Activated CD4-positive, alpha-beta memory T cell treated with anti-CD3 and anti-CD28 coated beads, Interleukin-2, amount 10 ng/mL, durations not matched to agents 7 days and 5 days (primary cell): ENCODE data around the gene NACAD. TPM values are rescaled to one million over a fixed set of nuclear protein-coding genes. Genes with fewer than 3 reads are reported as not detected.

Experiments
- CTCF ChIA-PET: fragments of 350-600 bp; sonication (Branson Sonifier 250); formaldehyde crosslinking; loops from one replicate; lab custom pipeline; 2021; ENCODE audit warnings: antibody characterized with exemption, inconsistent platforms; lab: Charles Lee
- POLR2A ChIA-PET: fragments of 350-600 bp; sonication (Branson Sonifier 250); formaldehyde crosslinking; loops from one replicate; lab custom pipeline; 2021; ENCODE audit warnings: antibody characterized with exemption; lab: Charles Lee
- DNase-seq: peaks from one replicate; pipeline ENCODE4 v3.0.0-alpha.2; 2020
- H3K27ac Mint-ChIP-seq: one replicate; pipeline ENCODE4 v1.8.0; 2021; ENCODE audit warnings: mild to moderate bottlenecking, mixed read lengths
- H3K27me3 Mint-ChIP-seq: one replicate; pipeline ENCODE4 v1.8.0; 2021; ENCODE audit warnings: mixed read lengths
- H3K36me3 Mint-ChIP-seq: one replicate; pipeline ENCODE4 v1.8.0; 2021; ENCODE audit warnings: low read depth, mixed read lengths
- H3K4me1 Mint-ChIP-seq: one replicate; pipeline ENCODE4 v1.8.0; 2021; ENCODE audit warnings: mixed read lengths
- H3K4me3 Mint-ChIP-seq: one replicate; pipeline ENCODE4 v1.8.0; 2021; ENCODE audit warnings: mild to moderate bottlenecking, mixed read lengths
- H3K9me3 Mint-ChIP-seq: one replicate; pipeline ENCODE4 v1.8.0; 2021; ENCODE audit warnings: mixed read lengths
- total RNA-seq, 2 experiments: library from RNA; stranded (reverse); gene quantifications; one replicate each; pipeline ENCODE4 v1.2.3, GENCODE V29; 2021

The NACAD gene, protein sequence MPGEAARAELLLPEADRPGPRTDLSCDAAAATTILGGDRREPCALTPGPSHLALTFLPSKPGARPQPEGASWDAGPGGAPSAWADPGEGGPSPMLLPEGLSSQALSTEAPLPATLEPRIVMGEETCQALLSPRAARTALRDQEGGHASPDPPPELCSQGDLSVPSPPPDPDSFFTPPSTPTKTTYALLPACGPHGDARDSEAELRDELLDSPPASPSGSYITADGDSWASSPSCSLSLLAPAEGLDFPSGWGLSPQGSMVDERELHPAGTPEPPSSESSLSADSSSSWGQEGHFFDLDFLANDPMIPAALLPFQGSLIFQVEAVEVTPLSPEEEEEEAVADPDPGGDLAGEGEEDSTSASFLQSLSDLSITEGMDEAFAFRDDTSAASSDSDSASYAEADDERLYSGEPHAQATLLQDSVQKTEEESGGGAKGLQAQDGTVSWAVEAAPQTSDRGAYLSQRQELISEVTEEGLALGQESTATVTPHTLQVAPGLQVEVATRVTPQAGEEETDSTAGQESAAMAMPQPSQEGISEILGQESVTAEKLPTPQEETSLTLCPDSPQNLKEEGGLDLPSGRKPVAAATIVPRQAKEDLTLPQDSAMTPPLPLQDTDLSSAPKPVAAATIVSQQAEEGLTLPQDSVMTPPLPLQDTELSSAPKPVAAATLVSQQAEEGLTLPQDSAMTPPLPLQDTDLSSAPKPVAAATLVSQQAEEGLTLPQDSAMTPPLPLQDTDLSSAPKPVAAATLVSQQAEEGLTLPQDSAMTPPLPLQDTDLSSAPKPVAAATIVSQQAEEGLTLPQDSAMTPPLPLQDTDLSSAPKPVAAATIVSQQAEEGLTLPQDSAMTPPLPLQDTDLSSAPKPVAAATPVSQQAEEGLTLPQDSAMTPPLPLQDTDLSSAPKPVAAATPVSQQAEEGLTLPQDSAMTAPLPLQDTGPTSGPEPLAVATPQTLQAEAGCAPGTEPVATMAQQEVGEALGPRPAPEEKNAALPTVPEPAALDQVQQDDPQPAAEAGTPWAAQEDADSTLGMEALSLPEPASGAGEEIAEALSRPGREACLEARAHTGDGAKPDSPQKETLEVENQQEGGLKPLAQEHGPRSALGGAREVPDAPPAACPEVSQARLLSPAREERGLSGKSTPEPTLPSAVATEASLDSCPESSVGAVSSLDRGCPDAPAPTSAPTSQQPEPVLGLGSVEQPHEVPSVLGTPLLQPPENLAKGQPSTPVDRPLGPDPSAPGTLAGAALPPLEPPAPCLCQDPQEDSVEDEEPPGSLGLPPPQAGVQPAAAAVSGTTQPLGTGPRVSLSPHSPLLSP (N-terminal part only)
- under 1 TPM in 1 of 2 experiments, not detected in 1; 0.60 TPM for total RNA-seq

DNA sequence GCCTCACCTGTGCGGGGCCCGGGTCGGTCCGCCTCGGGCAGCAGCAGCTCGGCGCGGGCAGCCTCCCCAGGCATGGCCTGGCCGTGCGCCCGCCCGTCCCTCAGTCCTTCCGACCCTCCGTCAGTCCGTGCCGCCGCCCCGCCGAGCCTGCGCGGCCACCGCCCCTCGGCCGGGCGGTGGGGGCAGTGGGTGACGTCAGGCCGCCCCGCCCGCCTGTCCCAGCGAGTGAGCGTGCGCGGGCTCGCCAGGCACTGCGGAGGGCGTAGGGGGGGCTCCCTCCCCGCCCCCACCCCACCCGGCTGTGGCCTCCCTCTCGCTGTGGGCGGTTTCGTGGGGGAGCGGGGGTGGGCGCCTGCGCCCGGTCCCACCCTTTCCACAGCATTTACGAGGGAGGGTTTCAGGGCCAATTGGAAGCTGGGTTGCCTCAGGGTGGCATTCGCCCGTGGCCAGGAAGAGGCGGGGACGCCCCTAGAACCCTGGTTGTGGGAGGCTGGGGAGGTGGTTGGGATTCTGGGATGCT lies at the start of gene NACAD:
TSS of gene NACAD (minus strand) at position 149 of the 520 bp plus-strand sequence. CDS start at position 74, 75 bp downstream.
- DNase-seq: no peak
- CTCF ChIA-PET: interaction anchor here (3.2 kb wide), 1 partner anchor 47 kb away, joined by 10 read pairs; no protein-coding TSS in a partner anchor
- no peak within 1 kb of the TSS for H3K27ac Mint-ChIP-seq
- peaks cover 4% of the 10 kb centered on the region for H3K36me3 Mint-ChIP-seq
- H3K27me3 Mint-ChIP-seq: peaks cover 38% of the 10 kb centered on the region
- POLR2A ChIA-PET: interaction anchor here (0.9 to 1.0 kb wide), 2 partner anchors 23 to 88 kb away, joined by 4 to 5 read pairs; partner anchors contain the start of gene TBRG4
- peaks cover 8% of the 10 kb centered on the region for H3K4me1 Mint-ChIP-seq
- no peaks in the 10 kb centered on the region for H3K9me3 Mint-ChIP-seq
- H3K4me3 Mint-ChIP-seq: peak within 1 kb of the TSS; percentile 47

DNA sequence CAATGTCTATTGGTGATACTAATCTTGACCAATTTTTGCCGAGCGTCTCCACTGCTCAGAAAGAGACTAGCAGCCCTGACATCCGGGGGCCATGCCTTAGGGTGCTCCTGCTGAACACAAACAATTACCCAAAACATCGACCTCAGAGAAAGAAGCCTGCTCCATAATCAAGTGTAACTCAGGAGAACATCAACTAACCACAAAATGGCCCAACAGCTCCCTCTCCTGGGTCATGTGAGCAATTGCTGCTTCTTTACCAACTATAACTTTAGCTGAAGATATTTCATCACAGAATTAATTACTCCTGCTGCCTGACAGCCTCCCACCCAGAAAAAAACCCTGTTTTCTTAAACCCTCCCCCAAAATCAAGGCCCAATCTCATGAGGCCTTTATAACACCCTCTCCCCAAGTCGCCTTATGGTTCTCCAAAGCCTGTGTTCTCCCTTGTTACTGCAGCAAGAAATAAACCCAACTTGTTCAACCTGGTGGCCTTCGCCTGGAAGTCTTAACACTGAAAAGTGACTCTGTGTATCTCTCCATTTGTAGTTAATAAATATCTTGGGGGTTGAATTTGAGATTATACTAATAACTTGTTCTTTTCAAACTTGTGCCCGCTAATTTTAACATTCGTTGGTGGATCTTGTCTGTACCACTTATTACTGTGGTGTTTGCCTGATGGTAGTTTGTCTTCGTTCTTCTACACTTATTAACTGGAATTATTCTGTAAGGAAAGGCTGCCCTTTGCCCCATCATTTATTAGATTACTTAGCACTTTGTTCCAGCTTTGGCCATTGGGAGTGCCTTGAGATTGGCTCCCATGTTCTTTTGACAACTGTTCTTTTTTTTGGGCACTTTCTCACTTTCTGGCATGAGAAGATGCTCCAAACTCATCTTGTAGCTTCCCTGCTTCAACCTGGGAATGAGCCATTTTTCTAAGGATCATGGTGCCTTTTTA lies 47.6 kb upstream of the NACAD start:
- Mint-ChIP-seq H3K4me3 (no peak overlapping the region), H3K4me1 (peaks cover 36% of the 10 kb centered on the region), H3K36me3 (no peaks in the 10 kb centered on the region), H3K9me3 (no peaks in the 10 kb centered on the region), H3K27me3 (peaks cover 3% of the 10 kb centered on the region), H3K27ac (peak overlapping the region; percentile 46)
- DNase-seq: peak; percentile 81
- POLR2A ChIA-PET: interaction anchor here (0.6 to 5.9 kb wide), 25 partner anchors 9 to 646 kb away, joined by 3 to 62 read pairs (median 6); partner anchors contain the start of genes H2AZ2, MYO1G, NUDCD3 and PURB
- CTCF ChIA-PET: interaction anchor here (0.6 to 6.8 kb wide), 46 partner anchors 9 to 883 kb away, joined by 3 to 100 read pairs (median 4); partner anchors contain the start of genes H2AZ2, MYO1G, NACAD and TBRG4

DNA sequence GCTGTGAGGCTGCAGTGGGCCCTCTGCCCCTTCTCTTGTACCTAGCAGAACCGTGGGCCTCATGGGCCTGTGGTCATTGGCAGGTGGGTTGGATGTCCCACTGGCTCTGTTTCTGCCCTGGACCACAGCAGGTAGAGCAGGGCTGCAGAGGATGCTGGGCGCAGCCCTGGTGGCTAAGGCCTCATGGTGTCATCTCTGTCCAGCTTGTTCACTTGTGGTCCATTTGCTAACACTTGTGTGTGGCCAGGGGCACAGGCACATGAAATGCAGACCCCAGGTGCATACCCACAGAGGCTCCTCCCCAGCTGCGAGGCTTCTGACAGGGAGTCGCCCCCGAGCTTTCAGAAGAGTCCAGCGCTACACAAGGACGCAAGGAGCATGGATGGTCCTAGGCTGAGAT lies 45.1 kb upstream of the NACAD start:
- no peaks in the 10 kb centered on the region for H3K9me3 Mint-ChIP-seq
- CTCF ChIA-PET: interaction anchor here (1.0 to 6.8 kb wide), 5 partner anchors 22 to 276 kb away, joined by 3 to 100 read pairs (median 15); partner anchors contain the start of gene TBRG4
- peaks cover 3% of the 10 kb centered on the region for H3K27me3 Mint-ChIP-seq
- H3K4me1 Mint-ChIP-seq: peaks cover 29% of the 10 kb centered on the region
- no peak overlapping the region for H3K27ac Mint-ChIP-seq
- DNase-seq: no peak
- H3K4me3 Mint-ChIP-seq: no peak overlapping the region
- no peaks in the 10 kb centered on the region for H3K36me3 Mint-ChIP-seq
- POLR2A ChIA-PET: interaction anchor here (0.8 to 5.9 kb wide), 4 partner anchors 11 to 160 kb away, joined by 3 to 62 read pairs (median 30); partner anchors contain the start of gene TBRG4

DNA sequence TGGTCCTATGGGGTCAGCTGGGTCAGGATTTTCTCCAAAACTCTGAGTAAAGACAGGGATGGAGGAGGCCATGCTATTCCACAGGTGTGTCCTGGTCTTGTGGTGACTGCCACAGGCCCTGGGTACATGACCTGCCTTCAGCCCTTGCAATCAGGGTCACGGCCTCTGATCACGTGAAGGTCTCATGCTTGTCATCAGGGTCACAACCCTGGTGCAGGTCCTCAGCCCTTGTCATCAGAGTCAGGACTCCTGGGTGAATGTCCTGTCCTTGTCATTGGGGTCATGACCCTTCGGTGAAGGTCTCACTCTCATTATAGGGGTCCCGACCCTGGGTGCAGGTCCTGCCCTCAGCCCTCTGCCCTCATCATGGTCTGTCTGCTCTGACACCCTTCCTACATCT lies 44.6 kb upstream of the NACAD start:
- H3K27me3 Mint-ChIP-seq: peaks cover 3% of the 10 kb centered on the region
- H3K9me3 Mint-ChIP-seq: no peaks in the 10 kb centered on the region
- H3K36me3 Mint-ChIP-seq: no peaks in the 10 kb centered on the region
- ChIA-PET CTCF (interaction anchor here (1.0 to 6.8 kb wide), 4 partner anchors 22 to 275 kb away, joined by 3 to 76 read pairs (median 11); partner anchors contain the start of gene TBRG4), POLR2A (interaction anchor here (1.0 to 5.9 kb wide), 4 partner anchors 10 to 160 kb away, joined by 3 to 62 read pairs (median 30); partner anchors contain the start of gene TBRG4)
- no peak for DNase-seq
- no peak overlapping the region for H3K4me3 Mint-ChIP-seq
- H3K27ac Mint-ChIP-seq: no peak overlapping the region
- H3K4me1 Mint-ChIP-seq: peaks cover 29% of the 10 kb centered on the region

DNA sequence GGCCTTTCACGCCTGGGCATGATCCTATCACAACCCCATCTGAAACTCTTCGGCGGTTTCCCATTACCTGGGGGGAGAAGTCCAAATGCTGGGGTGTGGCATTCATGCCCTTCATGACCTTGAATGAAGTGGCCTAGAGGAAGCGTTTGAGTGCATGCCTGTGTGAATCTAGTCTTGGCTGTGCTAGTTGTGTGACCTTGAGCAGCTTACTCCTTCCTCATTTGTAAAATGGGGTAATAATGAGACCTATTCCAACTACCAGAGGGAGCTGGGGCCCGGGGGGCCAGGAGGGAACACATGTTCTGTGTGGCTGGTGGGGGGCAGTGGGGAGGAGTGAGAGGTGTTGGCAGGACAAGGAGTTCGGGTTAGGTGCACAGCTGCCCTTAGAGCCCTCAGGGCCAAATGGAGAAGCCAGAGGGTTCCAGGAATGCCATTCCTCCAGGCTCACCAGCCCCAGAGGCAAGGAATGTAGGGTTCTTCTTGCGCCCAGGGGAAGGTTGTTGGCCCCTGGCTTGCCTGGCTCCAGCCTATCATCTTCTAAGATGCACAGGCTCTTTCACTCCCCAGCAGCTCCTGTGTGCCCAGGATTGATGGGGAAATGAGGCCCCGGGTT lies 44.0 kb upstream of the NACAD start:
- Mint-ChIP-seq H3K4me1 (peaks cover 26% of the 10 kb centered on the region), H3K36me3 (no peaks in the 10 kb centered on the region), H3K4me3 (no peak overlapping the region), H3K9me3 (no peaks in the 10 kb centered on the region), H3K27me3 (peaks cover 3% of the 10 kb centered on the region), H3K27ac (no peak overlapping the region)
- CTCF ChIA-PET: interaction anchor here (1.0 to 6.8 kb wide), 4 partner anchors 21 to 275 kb away, joined by 3 to 76 read pairs (median 11); partner anchors contain the start of gene TBRG4
- no peak for DNase-seq
- POLR2A ChIA-PET: interaction anchor here (1.0 to 5.9 kb wide), 4 partner anchors 10 to 159 kb away, joined by 3 to 62 read pairs (median 30); partner anchors contain the start of gene TBRG4

DNA sequence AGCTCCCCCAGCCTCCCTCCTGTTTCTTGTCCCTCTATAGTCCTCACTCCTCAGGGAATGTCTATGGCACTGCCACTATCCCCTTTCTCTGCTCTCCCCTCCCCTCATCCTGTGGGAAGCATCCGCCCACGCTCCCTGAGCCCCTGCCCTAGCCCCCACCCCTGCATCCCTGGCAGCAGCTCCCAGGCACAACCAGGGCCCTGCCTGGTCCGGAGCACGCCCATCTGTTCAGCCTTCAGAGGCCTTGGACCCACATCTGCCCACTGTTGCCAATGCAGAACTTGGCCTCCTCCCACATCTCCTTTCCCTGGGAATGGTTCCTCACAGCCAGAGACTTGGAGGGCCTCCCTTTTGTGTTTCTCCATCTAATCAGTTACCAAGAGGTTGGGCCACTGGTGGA lies 43.1 kb upstream of the NACAD start:
- no peaks in the 10 kb centered on the region for H3K36me3 Mint-ChIP-seq
- peaks cover 2% of the 10 kb centered on the region for H3K27me3 Mint-ChIP-seq
- peaks cover 19% of the 10 kb centered on the region for H3K4me1 Mint-ChIP-seq
- no peak for DNase-seq
- H3K9me3 Mint-ChIP-seq: no peaks in the 10 kb centered on the region
- no peak overlapping the region for H3K4me3 Mint-ChIP-seq
- H3K27ac Mint-ChIP-seq: no peak overlapping the region
- ChIA-PET CTCF (interaction anchor here (2.1 to 6.8 kb wide), 2 partner anchors 20 to 158 kb away, joined by 7 to 76 read pairs; partner anchors contain the start of gene TBRG4), POLR2A (interaction anchor here (1.3 to 1.4 kb wide), 2 partner anchors 15 to 20 kb away, joined by 3 to 5 read pairs; partner anchors contain the start of gene TBRG4)

DNA sequence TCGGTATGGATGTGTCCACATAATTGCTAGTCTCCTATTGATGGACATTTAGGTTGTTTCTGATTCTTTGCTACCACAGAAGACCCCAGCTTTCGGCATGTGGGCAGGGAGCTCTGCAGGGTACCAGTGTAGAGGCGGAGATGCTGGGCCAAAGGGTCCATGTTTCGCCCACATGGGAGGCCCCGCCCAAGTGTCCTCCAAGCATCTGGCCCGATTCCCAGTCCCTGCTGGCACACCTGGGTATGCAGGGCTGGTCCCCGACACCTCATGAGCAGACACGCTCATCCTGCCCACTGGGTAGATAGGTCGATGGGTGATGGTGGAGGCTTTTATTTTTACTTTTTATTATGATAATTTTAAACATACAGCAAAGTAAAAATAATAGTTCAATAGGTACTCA lies 42.1 kb upstream of the NACAD start:
- CTCF ChIA-PET: no interaction called here
- H3K27ac Mint-ChIP-seq: no peak overlapping the region
- no peak overlapping the region for H3K4me3 Mint-ChIP-seq

DNA sequence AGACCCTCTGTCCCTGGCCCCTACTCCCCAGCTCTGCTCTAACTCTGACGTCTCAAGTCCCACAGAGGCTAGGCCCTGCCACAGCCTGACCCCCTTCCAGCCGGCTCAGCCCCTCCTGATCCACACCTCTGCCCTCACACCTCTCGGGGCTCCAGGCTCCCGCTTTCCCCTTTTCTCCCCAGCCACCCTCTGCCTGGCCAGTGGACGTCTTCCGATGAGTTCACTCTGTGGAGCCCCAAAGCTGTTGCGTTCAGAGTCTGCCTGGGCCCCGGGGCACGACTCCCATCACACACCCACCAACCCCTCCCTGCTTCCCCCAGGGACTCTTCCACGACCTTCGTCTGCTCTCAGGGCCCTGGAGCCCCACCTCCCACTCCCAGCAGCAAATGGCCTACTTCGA lies 41.1 kb upstream of the NACAD start:
- no peak overlapping the region for H3K4me3 Mint-ChIP-seq
- POLR2A ChIA-PET: interaction anchor here (1.6 kb wide), 1 partner anchor 156 kb away, joined by 5 read pairs; no protein-coding TSS in a partner anchor
- no peak for DNase-seq
- H3K27me3 Mint-ChIP-seq: no peaks in the 10 kb centered on the region
- H3K36me3 Mint-ChIP-seq: no peaks in the 10 kb centered on the region
- peaks cover 1% of the 10 kb centered on the region for H3K4me1 Mint-ChIP-seq
- H3K27ac Mint-ChIP-seq: no peak overlapping the region
- CTCF ChIA-PET: no interaction called here
- no peaks in the 10 kb centered on the region for H3K9me3 Mint-ChIP-seq

More for the DNA sequence above, 42.1 kb upstream of the NACAD start:
- no peaks in the 10 kb centered on the region for H3K27me3 Mint-ChIP-seq
- peaks cover 9% of the 10 kb centered on the region for H3K4me1 Mint-ChIP-seq
- no peaks in the 10 kb centered on the region for H3K9me3 Mint-ChIP-seq
- no peak for DNase-seq
- POLR2A ChIA-PET: interaction anchor here (1.3 to 1.6 kb wide), 3 partner anchors 14 to 157 kb away, joined by 3 to 5 read pairs (median 5); partner anchors contain the start of gene TBRG4
- H3K36me3 Mint-ChIP-seq: no peaks in the 10 kb centered on the region

DNA sequence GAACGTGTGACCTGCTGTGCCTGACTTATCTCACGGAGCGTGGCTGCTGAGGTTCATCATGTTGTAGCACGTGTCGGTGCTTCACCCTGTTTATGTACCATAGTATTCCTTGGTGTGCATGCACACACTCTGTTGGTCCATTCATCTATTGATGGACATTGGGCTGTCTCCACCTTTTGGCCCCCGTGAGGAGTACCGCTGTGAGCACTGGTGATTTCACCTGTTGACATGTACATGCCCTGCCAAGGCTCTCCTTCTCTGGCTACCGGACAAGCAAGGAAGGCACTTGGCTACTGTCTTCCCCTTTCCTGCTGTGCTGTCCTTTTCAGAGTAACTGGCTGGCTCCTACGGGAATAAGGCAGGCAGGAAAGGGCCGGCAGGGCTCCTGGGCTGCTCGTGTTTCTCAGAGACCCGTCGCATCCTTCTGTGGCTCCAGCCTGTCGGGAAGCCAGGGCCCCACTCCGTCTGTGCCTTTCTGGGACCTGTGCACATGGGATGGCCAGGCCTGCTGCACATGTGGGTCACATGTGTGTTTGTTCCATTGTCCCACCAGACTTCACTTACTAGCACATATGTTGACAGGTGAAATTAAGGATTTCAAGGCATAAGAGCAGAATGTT lies 40.5 kb upstream of the NACAD start:
- ChIA-PET CTCF (no interaction called here), POLR2A (interaction anchor here (1.6 kb wide), 1 partner anchor 155 kb away, joined by 5 read pairs; no protein-coding TSS in a partner anchor)
- H3K4me1 Mint-ChIP-seq: peaks cover 4% of the 10 kb centered on the region
- H3K9me3 Mint-ChIP-seq: no peaks in the 10 kb centered on the region
- H3K36me3 Mint-ChIP-seq: no peaks in the 10 kb centered on the region
- H3K27ac Mint-ChIP-seq: no peak overlapping the region
- no peak overlapping the region for H3K4me3 Mint-ChIP-seq
- no peak for DNase-seq
- H3K27me3 Mint-ChIP-seq: no peaks in the 10 kb centered on the region

DNA sequence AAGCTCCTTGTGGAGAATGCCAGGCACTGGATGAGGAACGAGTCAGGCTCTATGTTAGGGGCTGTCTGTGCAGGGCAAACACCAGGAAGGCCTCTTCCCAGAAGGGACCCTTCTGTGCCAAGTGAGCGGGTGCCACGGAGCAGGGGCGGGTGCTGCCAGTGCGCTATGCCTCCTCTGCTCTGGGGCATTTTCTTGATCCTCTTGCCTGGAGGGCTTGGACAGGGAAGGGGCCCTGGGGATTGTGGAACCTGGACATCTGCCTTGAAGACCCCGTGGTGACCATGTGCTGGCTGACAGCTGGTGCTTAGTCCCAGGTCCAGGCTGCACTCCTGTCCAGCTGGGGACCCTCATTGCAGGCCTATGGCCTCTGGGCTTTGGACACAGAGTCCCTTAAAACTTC lies 38.2 kb upstream of the NACAD start:
- H3K27me3 Mint-ChIP-seq: no peaks in the 10 kb centered on the region
- H3K4me3 Mint-ChIP-seq: no peak overlapping the region
- H3K9me3 Mint-ChIP-seq: no peaks in the 10 kb centered on the region
- POLR2A ChIA-PET: interaction anchor here (0.8 to 1.5 kb wide), 2 partner anchors 9 to 10 kb away, joined by 3 to 4 read pairs; no protein-coding TSS in a partner anchor
- H3K36me3 Mint-ChIP-seq: no peaks in the 10 kb centered on the region
- H3K27ac Mint-ChIP-seq: no peak overlapping the region
- DNase-seq: no peak
- CTCF ChIA-PET: interaction anchor here (1.2 kb wide), 1 partner anchor 9 kb away, joined by 5 read pairs; no protein-coding TSS in a partner anchor
- peaks cover 23% of the 10 kb centered on the region for H3K4me1 Mint-ChIP-seq
